HEK293 (cell line): ENCODE results near the gene CNTRL.
A peak's percentile ranks its signal among the peaks of the same experiment; 100 is the strongest.

Experiments
- CTCF ChIA-PET: fragments of 350-600 bp; formaldehyde crosslinking; extraction: SDS; loops from one replicate; lab custom pipeline; 2021; ENCODE audit warnings: antibody characterized with exemption; lab: Yijun Ruan, JAX
- POLR2A ChIA-PET: fragments of 300-600 bp; formaldehyde crosslinking; extraction: SDS; loops from one replicate; lab custom pipeline; 2020; ENCODE audit warnings: antibody characterized with exemption, inconsistent platforms; lab: Yijun Ruan, JAX
- H3K27ac ChIP-seq: fragments of 200-500 bp; sonication (Bioruptor generic); 2 replicates; pipeline ENCODE4 v1.5.1; 2014; ENCODE audit warnings: low read depth, low read length, control low read depth, inconsistent platforms; ENCODE audit errors: extremely low read depth
- H3K36me3 ChIP-seq, 2 experiments: fragments of 200-500 bp in 1 of 2; sonication (Bioruptor generic) in 1 of 2; 1 replicate in 1 of 2; 2 replicates in 1 of 2; pipeline ENCODE4 v1.5.1; 2014 to 2017; ENCODE audit warnings: inconsistent platforms in 2 of 2, low read length in 2 of 2; ENCODE audit not compliant: control insufficient read depth in 2 of 2, insufficient read depth in 1 of 2
- H3K4me1 ChIP-seq: fragments of 200-500 bp; sonication (Bioruptor generic); 2 replicates; pipeline ENCODE4 v1.5.1; 2014; ENCODE audit warnings: mild to moderate bottlenecking, low read length, inconsistent platforms; ENCODE audit not compliant: control insufficient read depth, insufficient read depth
- H3K4me3 ChIP-seq: 2 replicates; pipeline ENCODE4 v1.5.1; 2011; ENCODE audit warnings: low read depth, mild to moderate bottlenecking, control low read depth, low read length, moderate library complexity
- H3K9me3 ChIP-seq: fragments of 200-500 bp; sonication (Bioruptor generic); 2 replicates; pipeline ENCODE4 v1.5.1; 2014; ENCODE audit warnings: low read depth, low read length, inconsistent platforms; ENCODE audit not compliant: control insufficient read depth, insufficient read depth
- IKZF3 ChIP-seq: fragments of 450-650 bp; IDR thresholded peaks from 2 replicates; pipeline ENCODE4 v1.5.0; 2018; ENCODE audit warnings: missing biosample characterization, mild to moderate bottlenecking, missing genetic modification characterization, moderate library complexity
- PRDM2 ChIP-seq: fragments of 450-650 bp; formaldehyde crosslinking; IDR thresholded peaks from 2 replicates; pipeline ENCODE4 v1.5.1; 2016; ENCODE audit warnings: missing biosample characterization, missing genetic modification characterization, borderline replicate concordance
- SP3 ChIP-seq: fragments of 450-650 bp; formaldehyde crosslinking; IDR thresholded peaks from 2 replicates; pipeline ENCODE4 v1.5.1; 2016; ENCODE audit warnings: missing biosample characterization, missing genetic modification characterization
- ZBTB1 ChIP-seq: fragments of 450-650 bp; formaldehyde crosslinking; IDR thresholded peaks from 2 replicates; pipeline ENCODE4 v1.5.1; 2016; ENCODE audit warnings: missing biosample characterization, missing genetic modification characterization
- ZIC2 ChIP-seq: fragments of 450-650 bp; formaldehyde crosslinking; IDR thresholded peaks from 2 replicates; pipeline ENCODE4 v1.5.1; 2016; ENCODE audit warnings: missing biosample characterization, missing genetic modification characterization
- ZNF140 ChIP-seq: fragments of 450-650 bp; formaldehyde crosslinking; IDR thresholded peaks from 2 replicates; pipeline ENCODE4 v1.5.1; 2016; ENCODE audit warnings: missing biosample characterization, missing genetic modification characterization
- ZNF19 ChIP-seq: fragments of 450-650 bp; formaldehyde crosslinking; IDR thresholded peaks from 2 replicates; pipeline ENCODE4; 2016; ENCODE audit warnings: missing biosample characterization, missing genetic modification characterization, low read depth
- ZNF221 ChIP-seq: fragments of 450-650 bp; formaldehyde crosslinking; IDR thresholded peaks from 2 replicates; pipeline ENCODE4 v1.5.1; 2017; ENCODE audit warnings: missing biosample characterization, missing genetic modification characterization, borderline replicate concordance
- ZNF266 ChIP-seq: fragments of 450-650 bp; formaldehyde crosslinking; IDR thresholded peaks from 2 replicates; pipeline ENCODE4 v1.5.1; 2016; ENCODE audit warnings: missing biosample characterization, missing genetic modification characterization, low read depth
- ZNF354C ChIP-seq: fragments of 450-650 bp; formaldehyde crosslinking; IDR thresholded peaks from 2 replicates; pipeline ENCODE4 v1.5.1; 2016; ENCODE audit warnings: missing biosample characterization, missing genetic modification characterization, low read depth, borderline replicate concordance
- ZNF404 ChIP-seq: fragments of 450-650 bp; formaldehyde crosslinking; IDR thresholded peaks from 2 replicates; pipeline ENCODE4 v1.5.1; 2017; ENCODE audit warnings: missing biosample characterization, missing genetic modification characterization
- ZNF426 ChIP-seq: fragments of 450-650 bp; formaldehyde crosslinking; IDR thresholded peaks from 2 replicates; pipeline ENCODE4 v1.5.1; 2017; ENCODE audit warnings: missing biosample characterization, missing genetic modification characterization, mild to moderate bottlenecking, inconsistent platforms, moderate library complexity
- ZNF585B ChIP-seq: fragments of 450-650 bp; formaldehyde crosslinking; IDR thresholded peaks from 2 replicates; pipeline ENCODE4 v1.5.1; 2016; ENCODE audit warnings: missing biosample characterization, missing genetic modification characterization
- ZNF629 ChIP-seq: fragments of 450-650 bp; formaldehyde crosslinking; IDR thresholded peaks from 2 replicates; pipeline ENCODE4 v1.5.1; 2017; ENCODE audit warnings: missing biosample characterization, missing genetic modification characterization
- ZNF658 ChIP-seq: fragments of 450-650 bp; formaldehyde crosslinking; IDR thresholded peaks from 2 replicates; pipeline ENCODE4; 2016; ENCODE audit warnings: missing biosample characterization, missing genetic modification characterization
- ZNF768 ChIP-seq: fragments of 450-650 bp; formaldehyde crosslinking; IDR thresholded peaks from 2 replicates; pipeline ENCODE4 v1.5.1; 2018; ENCODE audit warnings: missing biosample characterization, mild to moderate bottlenecking, missing genetic modification characterization
- ZNF792 ChIP-seq: fragments of 450-650 bp; formaldehyde crosslinking; IDR thresholded peaks from 2 replicates; pipeline ENCODE4 v1.5.1; 2016; ENCODE audit warnings: missing biosample characterization, missing genetic modification characterization
- ZNF843 ChIP-seq: fragments of 450-650 bp; formaldehyde crosslinking; IDR thresholded peaks from 2 replicates; pipeline ENCODE4 v1.5.1; 2016; ENCODE audit warnings: missing biosample characterization, missing genetic modification characterization
- ZSCAN23 ChIP-seq: fragments of 450-650 bp; formaldehyde crosslinking; IDR thresholded peaks from 2 replicates; pipeline ENCODE4 v1.5.1; 2016; ENCODE audit warnings: missing biosample characterization, missing genetic modification characterization
- TF ChIP-seq, protein P1 (sequence below): fragments of 450-650 bp; formaldehyde crosslinking; IDR thresholded peaks from 2 replicates; pipeline ENCODE4 v1.5.1; 2016; ENCODE audit warnings: missing biosample characterization, missing genetic modification characterization
- TF ChIP-seq, protein P2 (sequence below): fragments of 450-650 bp; formaldehyde crosslinking; IDR thresholded peaks from 2 replicates; pipeline ENCODE4 v1.5.1; 2017; ENCODE audit warnings: missing biosample characterization, mild to moderate bottlenecking, missing genetic modification characterization, moderate library complexity

Gene CNTRL

GRCh38 chr9:121144482-121144881, 69.7 kb downstream of the CNTRL start (continued):
- TF ChIP-seq ZNF404 (tag by site-specific recombination) (no peak), ZSCAN23 (tag by site-specific recombination) (no peak), ZNF426 (tag by site-specific recombination) (no peak), ZNF266 (tag by site-specific recombination) (no peak), ZNF140 (no peak), ZNF354C (tag by site-specific recombination) (no peak), ZNF792 (tag by site-specific recombination) (no peak), SP3 (tag by site-specific recombination) (no peak), ZNF768 (no peak), IKZF3 (no peak)
- TF ChIP-seq, protein P1, sequence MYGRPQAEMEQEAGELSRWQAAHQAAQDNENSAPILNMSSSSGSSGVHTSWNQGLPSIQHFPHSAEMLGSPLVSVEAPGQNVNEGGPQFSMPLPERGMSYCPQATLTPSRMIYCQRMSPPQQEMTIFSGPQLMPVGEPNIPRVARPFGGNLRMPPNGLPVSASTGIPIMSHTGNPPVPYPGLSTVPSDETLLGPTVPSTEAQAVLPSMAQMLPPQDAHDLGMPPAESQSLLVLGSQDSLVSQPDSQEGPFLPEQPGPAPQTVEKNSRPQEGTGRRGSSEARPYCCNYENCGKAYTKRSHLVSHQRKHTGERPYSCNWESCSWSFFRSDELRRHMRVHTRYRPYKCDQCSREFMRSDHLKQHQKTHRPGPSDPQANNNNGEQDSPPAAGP (tag by site-specific recombination): no peak
- TF ChIP-seq, protein P2, sequence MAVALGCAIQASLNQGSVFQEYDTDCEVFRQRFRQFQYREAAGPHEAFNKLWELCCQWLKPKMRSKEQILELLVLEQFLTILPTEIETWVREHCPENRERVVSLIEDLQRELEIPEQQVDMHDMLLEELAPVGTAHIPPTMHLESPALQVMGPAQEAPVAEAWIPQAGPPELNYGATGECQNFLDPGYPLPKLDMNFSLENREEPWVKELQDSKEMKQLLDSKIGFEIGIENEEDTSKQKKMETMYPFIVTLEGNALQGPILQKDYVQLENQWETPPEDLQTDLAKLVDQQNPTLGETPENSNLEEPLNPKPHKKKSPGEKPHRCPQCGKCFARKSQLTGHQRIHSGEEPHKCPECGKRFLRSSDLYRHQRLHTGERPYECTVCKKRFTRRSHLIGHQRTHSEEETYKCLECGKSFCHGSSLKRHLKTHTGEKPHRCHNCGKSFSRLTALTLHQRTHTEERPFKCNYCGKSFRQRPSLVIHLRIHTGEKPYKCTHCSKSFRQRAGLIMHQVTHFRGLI (tag by site-specific recombination): no peak

DNA sequence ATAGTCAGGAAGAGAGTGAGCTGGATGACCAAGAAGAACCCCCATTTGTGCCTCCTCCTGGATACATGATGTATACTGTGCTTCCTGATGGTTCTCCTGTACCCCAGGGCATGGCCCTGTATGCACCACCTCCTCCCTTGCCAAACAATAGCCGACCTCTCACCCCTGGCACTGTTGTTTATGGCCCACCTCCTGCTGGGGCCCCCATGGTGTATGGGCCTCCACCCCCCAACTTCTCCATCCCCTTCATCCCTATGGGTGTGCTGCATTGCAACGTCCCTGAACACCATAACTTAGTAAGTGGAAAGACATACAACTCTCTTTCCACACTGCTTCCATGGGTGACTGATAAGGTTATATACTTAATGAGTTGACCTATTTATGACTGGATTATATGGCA, 75.4 kb downstream of the CNTRL start:
- POLR2A ChIA-PET: no interaction called here
- no peak overlapping the region for H3K27ac ChIP-seq
- peak; percentile 78 for TF ChIP-seq ZIC2 (tag by site-specific recombination)
- TF ChIP-seq ZNF843 (tag by site-specific recombination): no peak
- H3K4me3 ChIP-seq: no peak overlapping the region
- H3K4me1 ChIP-seq: no peaks in the 10 kb centered on the region
- H3K9me3 ChIP-seq: no peaks in the 10 kb centered on the region
- CTCF ChIA-PET: no interaction called here
- H3K36me3 ChIP-seq: peaks cover 3 to 56% of the 10 kb centered on the region in 2 experiments; a peak in 2 of 3 replicates

DNA sequence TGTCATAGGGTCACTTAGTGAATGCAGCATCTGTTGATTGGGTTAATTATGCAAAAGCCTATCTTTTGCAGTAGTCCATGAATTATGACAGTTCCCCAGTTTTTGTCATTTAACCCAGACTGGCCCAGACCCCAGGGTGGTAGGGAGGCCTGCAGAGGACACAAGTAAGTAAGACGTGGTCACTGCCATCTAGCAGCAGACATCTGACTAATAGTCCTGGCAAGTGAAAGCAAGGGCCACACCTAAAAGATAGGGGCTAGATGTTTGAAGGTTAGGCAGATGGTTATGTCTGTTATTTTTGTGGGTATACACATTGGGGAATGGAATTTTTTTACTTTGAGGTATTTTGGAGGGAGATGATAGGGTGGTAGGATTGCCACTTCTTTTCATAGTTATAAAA, 78.9 kb downstream of the CNTRL start:
- peaks cover 0 to 56% of the 10 kb centered on the region in 2 experiments; a peak in 2 of 3 replicates for H3K36me3 ChIP-seq
- H3K9me3 ChIP-seq: no peaks in the 10 kb centered on the region
- ChIA-PET CTCF (interaction anchor here (0.7 kb wide), 1 partner anchor 49 kb away, joined by 3 read pairs; no protein-coding TSS in a partner anchor), POLR2A (no interaction called here)
- no peak overlapping the region for H3K4me3 ChIP-seq
- TF ChIP-seq ZNF585B (no peak), ZBTB1 (no peak), PRDM2 (tag by site-specific recombination) (no peak), ZNF629 (tag by site-specific recombination) (no peak), ZNF221 (tag by site-specific recombination) (no peak), ZNF658 (tag by site-specific recombination) (no peak), ZNF19 (tag by site-specific recombination) (no peak)
- H3K27ac ChIP-seq: no peak overlapping the region
- 0 out of 2 replicates have a peak, but pooled peaks cover 2% of the 10 kb centered on the region for H3K4me1 ChIP-seq
